ENCODE data around the gene POP7. TPM values are rescaled to one million over a fixed set of nuclear protein-coding genes. Genes with fewer than 3 reads are reported as not detected.
"Not testable (repeated sequence)": the region's sequence is repeated elsewhere in the genome, so short reads cannot be mapped to it uniquely, and the experiment has no call there.

POP7 gene
- total RNA-seq: 82.7 and 84.4 TPM in 2 replicates

GRCh38 chr7:100705753-100706671 lies at the start of gene POP7:
POP7 (plus strand) TSS chr7:100706121; CDS start chr7:100706831, 710 bp downstream.
- Mint-ChIP-seq H3K9me3 (no peaks in the 10 kb centered on the region), H3K4me1 (ENCODE audit: low read depth) (peaks cover 7% of the 10 kb centered on the region), H3K27me3 (ENCODE audit: insufficient read depth) (peaks cover 13% of the 10 kb centered on the region), H3K27ac (peak within 1 kb of the TSS; percentile 98), H3K36me3 (ENCODE audit: low read depth) (peaks cover 4% of the 10 kb centered on the region), H3K4me3 (peak within 1 kb of the TSS; percentile 98)
- DNase-seq (ENCODE audit: low spot score): peak; percentile 99
- intact Hi-C loops (cut with micrococcal nuclease): loop anchor here (1.0 to 10.0 kb wide), 12 partner anchors 11 to 605 kb away; partner anchors contain the start of genes AP4M1, FBXO24, GNB2 and LRCH4

DNA sequence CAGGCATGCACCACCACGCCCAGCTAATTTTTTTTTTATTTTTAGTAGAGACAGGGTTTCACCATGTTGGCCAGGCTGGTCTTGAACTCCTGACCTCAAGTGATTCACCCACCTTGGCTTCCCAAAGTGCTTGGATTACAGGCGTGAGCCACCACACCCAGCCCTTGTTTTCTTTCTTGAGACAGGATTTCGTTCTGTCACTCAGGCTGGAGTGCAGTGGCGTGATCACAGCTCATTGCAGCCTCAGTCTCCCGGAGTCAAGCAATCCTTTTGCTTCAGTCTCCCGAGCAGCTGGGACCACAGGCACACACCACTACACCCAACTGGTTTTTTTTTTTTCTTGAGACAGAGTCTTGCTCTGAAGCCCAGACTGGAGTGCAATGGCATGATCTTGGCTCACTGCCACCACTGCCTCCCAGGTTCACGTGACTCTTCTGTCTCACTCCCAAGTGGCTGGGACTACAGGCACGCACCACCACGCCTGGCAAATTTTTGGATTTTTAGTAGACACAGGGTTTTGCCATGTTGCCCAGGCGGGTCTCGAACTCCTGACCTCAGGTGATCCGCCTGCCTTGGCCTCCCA lies 43.6 kb upstream of the POP7 start:
- H3K9me3 Mint-ChIP-seq; DNase-seq (ENCODE audit: low spot score); H3K27ac Mint-ChIP-seq; H3K4me3 Mint-ChIP-seq; H3K4me1 Mint-ChIP-seq (ENCODE audit: low read depth); intact Hi-C loops (cut with micrococcal nuclease); H3K36me3 Mint-ChIP-seq (ENCODE audit: low read depth): not testable (repeated sequence)
- H3K27me3 Mint-ChIP-seq (ENCODE audit: insufficient read depth): peaks cover 19% of the 10 kb centered on the region

- DNase-seq (ENCODE audit: low spot score): no peak
- peaks cover 17% of the 10 kb centered on the region for H3K27me3 Mint-ChIP-seq (ENCODE audit: insufficient read depth)
- no peak overlapping the region for H3K27ac Mint-ChIP-seq
- no peaks in the 10 kb centered on the region for H3K36me3 Mint-ChIP-seq (ENCODE audit: low read depth)
- no peaks in the 10 kb centered on the region for H3K4me1 Mint-ChIP-seq (ENCODE audit: low read depth)
- no peaks in the 10 kb centered on the region for H3K9me3 Mint-ChIP-seq
- H3K4me3 Mint-ChIP-seq: no peak overlapping the region
- intact Hi-C loops (cut with micrococcal nuclease): no loop called here
These were observed 40.7 kb upstream of the POP7 start for GRCh38 chr7:100665168-100665726.

GRCh38 chr7:100667331-100668068 lies 38.4 kb upstream of the POP7 start:
- Mint-ChIP-seq H3K4me1 (ENCODE audit: low read depth) (no peaks in the 10 kb centered on the region), H3K27ac (no peak overlapping the region), H3K27me3 (ENCODE audit: insufficient read depth) (peaks cover 19% of the 10 kb centered on the region), H3K9me3 (no peaks in the 10 kb centered on the region), H3K36me3 (ENCODE audit: low read depth) (no peaks in the 10 kb centered on the region), H3K4me3 (no peak overlapping the region)
- no peak for DNase-seq (ENCODE audit: low spot score)
- intact Hi-C loops (cut with micrococcal nuclease): no loop called here

- Mint-ChIP-seq H3K36me3 (ENCODE audit: low read depth) (no peaks in the 10 kb centered on the region), H3K4me3 (no peak overlapping the region), H3K4me1 (ENCODE audit: low read depth) (no peaks in the 10 kb centered on the region), H3K27ac (no peak overlapping the region), H3K9me3 (no peaks in the 10 kb centered on the region), H3K27me3 (ENCODE audit: insufficient read depth) (peaks cover 19% of the 10 kb centered on the region)
- intact Hi-C loops (cut with micrococcal nuclease): no loop called here
- no peak for DNase-seq (ENCODE audit: low spot score)
These were observed 37.9 kb upstream of the POP7 start for GRCh38 chr7:100668069-100668449.

GRCh38 chr7:100669106-100669505 lies 36.8 kb upstream of the POP7 start:
- H3K9me3 Mint-ChIP-seq; H3K36me3 Mint-ChIP-seq (ENCODE audit: low read depth); H3K27ac Mint-ChIP-seq; intact Hi-C loops (cut with micrococcal nuclease); H3K4me3 Mint-ChIP-seq; DNase-seq (ENCODE audit: low spot score); H3K4me1 Mint-ChIP-seq (ENCODE audit: low read depth): not testable (repeated sequence)
- peaks cover 19% of the 10 kb centered on the region for H3K27me3 Mint-ChIP-seq (ENCODE audit: insufficient read depth)

DNA sequence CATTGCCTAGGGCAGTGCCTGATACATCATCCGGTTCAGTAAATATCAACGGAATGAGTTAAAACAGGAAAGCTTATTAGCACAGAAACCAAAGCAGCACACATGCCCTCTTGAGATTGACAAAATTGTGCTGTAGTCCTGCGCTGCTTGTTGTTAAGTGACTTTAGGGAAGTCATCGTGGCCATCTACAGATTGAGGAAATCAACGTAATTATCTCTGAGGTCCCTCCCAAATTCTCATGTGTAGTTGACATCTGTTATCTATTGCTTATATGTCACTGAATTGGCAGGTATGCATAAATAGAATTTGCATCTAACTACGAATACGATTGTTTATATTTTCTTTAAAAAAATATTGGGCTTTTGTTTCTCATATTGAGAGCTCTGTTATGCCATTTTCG lies 35.8 kb upstream of the POP7 start:
- intact Hi-C loops (cut with micrococcal nuclease): loop anchor here (10.0 kb wide), 1 partner anchor 545 kb away; the partner anchor contains the start of gene MBLAC1
- Mint-ChIP-seq H3K9me3 (no peaks in the 10 kb centered on the region), H3K4me1 (ENCODE audit: low read depth) (no peaks in the 10 kb centered on the region), H3K27me3 (ENCODE audit: insufficient read depth) (peaks cover 19% of the 10 kb centered on the region), H3K4me3 (no peak overlapping the region), H3K27ac (no peak overlapping the region), H3K36me3 (ENCODE audit: low read depth) (no peaks in the 10 kb centered on the region)
- no peak for DNase-seq (ENCODE audit: low spot score)

DNA sequence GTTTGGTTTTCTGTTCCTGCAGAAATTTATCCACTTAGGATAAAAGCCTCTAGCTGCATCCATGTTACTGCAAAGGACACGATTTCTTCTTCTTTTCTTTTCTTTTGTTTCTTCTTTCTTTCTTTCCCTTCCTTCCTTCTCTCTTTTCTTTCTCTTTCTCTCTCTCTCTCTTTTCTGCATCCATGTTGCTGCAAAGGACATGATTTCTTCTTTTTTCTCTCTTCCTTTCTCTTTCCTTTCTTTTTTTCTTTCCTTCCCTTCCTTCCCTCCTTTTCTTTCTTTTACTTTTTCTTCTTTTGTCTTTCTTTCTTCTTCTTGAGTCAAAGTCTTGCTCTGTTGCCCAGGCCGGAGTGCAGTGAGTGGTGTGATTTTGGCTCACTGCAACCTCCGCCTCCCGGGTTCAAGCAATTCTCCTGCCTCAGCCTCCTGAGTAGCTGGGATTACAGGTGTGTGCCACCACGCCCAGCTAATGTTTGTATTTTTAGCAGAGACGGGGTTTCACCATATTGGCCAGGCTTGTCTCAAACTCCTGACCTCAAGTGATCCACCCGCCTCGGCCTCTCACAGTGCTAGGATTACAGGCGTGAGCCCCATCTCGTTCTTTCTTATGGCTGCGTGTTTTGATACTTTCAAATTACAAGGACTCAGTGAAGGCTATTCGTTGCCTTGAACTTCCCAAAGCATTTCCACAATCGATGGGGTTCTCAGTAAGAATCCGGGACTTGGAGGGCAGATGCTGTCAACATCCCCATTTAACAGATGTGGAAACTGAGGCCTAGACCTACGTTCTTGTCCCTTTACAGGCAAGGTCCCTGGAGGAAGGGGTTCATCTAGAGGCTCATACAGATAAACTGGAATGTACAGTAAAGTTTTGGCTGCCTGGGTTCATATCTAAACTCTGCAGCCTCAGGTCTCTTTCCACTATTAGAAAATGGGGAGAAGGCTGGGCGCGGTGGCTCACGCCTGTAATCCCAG lies 34.3 kb upstream of the POP7 start:
- intact Hi-C loops (cut with micrococcal nuclease): loop anchor here (10.0 kb wide), 1 partner anchor 547 kb away; the partner anchor contains the start of gene MBLAC1
- H3K27ac Mint-ChIP-seq: no peak overlapping the region
- no peaks in the 10 kb centered on the region for H3K9me3 Mint-ChIP-seq
- H3K36me3 Mint-ChIP-seq (ENCODE audit: low read depth): peaks cover 4% of the 10 kb centered on the region
- DNase-seq (ENCODE audit: low spot score): no peak
- peaks cover 5% of the 10 kb centered on the region for H3K4me1 Mint-ChIP-seq (ENCODE audit: low read depth)
- peaks cover 16% of the 10 kb centered on the region for H3K27me3 Mint-ChIP-seq (ENCODE audit: insufficient read depth)
- H3K4me3 Mint-ChIP-seq: no peak overlapping the region

GRCh38 chr7:100673302-100673941 lies 32.5 kb upstream of the POP7 start, which contains the start of gene GNB2:
GNB2 (plus strand) TSS chr7:100673740; CDS start chr7:100676266, 2,526 bp downstream.
- Mint-ChIP-seq H3K36me3 (ENCODE audit: low read depth) (peaks cover 13% of the 10 kb centered on the region), H3K27me3 (ENCODE audit: insufficient read depth) (peaks cover 10% of the 10 kb centered on the region), H3K9me3 (no peaks in the 10 kb centered on the region), H3K4me1 (ENCODE audit: low read depth) (peaks cover 10% of the 10 kb centered on the region), H3K27ac (peak within 1 kb of the TSS; percentile 94), H3K4me3 (peak within 1 kb of the TSS; percentile 98)
- intact Hi-C loops (cut with micrococcal nuclease): loop anchor here (1.0 to 10.0 kb wide), 13 partner anchors 17 to 573 kb away; partner anchors contain the start of genes ACTL6B, AGFG2, FBXO24 and LRCH4
- DNase-seq (ENCODE audit: low spot score): peak; percentile 99

DNA sequence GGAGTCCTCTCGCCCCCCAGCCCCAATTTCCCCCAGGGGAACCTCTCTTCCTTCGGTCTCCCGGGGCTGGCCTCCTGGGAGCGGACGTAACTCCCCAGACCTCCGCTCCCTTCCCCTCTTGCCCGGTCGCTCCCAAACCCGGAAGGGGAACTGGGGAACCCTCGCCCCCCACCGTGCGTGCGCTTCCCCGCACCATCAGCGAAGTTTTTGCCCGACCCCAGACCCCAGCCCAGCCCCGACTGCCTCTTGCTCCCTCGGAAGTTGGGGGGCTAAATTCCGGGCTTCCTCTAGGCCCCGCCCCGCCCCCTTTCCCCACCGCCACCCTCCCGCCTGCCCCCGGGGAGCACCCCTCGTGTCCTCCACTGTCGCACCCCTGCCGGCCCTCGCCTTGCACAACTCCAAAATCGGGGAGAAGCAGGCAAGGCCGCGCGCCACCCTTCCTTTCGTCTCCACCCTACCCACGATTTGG lies 31.9 kb upstream of the POP7 start:
- peaks cover 15% of the 10 kb centered on the region for H3K36me3 Mint-ChIP-seq (ENCODE audit: low read depth)
- H3K4me3 Mint-ChIP-seq: peak overlapping the region; percentile 98
- no peaks in the 10 kb centered on the region for H3K9me3 Mint-ChIP-seq
- peak overlapping the region; percentile 94 for H3K27ac Mint-ChIP-seq
- H3K4me1 Mint-ChIP-seq (ENCODE audit: low read depth): peaks cover 10% of the 10 kb centered on the region
- H3K27me3 Mint-ChIP-seq (ENCODE audit: insufficient read depth): peaks cover 10% of the 10 kb centered on the region
- DNase-seq (ENCODE audit: low spot score): peak; percentile 28
- intact Hi-C loops (cut with micrococcal nuclease): loop anchor here (1.0 to 10.0 kb wide), 14 partner anchors 18 to 574 kb away; partner anchors contain the start of genes ACTL6B, AGFG2, FBXO24 and LRCH4
